Epithelial cell of proximal tubule (primary cell): ENCODE results near the gene DCXR. TPM values are rescaled to one million over a fixed set of nuclear protein-coding genes. Genes with fewer than 3 reads are reported as not detected.

Experiments used
- DNase-seq: peaks from one replicate; pipeline ENCODE4 v3.0.0-alpha.2; 2011; ENCODE audit warnings: low read depth
- H3K4me3 ChIP-seq: 2 replicates; pipeline ENCODE4 v1.5.1; 2011; ENCODE audit warnings: low read depth, mild to moderate bottlenecking, low read length
- total RNA-seq: library from RNA; depleted of rRNA; stranded (reverse); fragments of >200 nt; gene quantifications from 2 replicates; pipeline ENCODE4 v1.2.3, GENCODE V29; 2015
- TF ChIP-seq, protein P1 (sequence below): conservative IDR thresholded peaks from 2 replicates; pipeline ENCODE4 v1.5.1; 2012; ENCODE audit warnings: low read depth, mild to moderate bottlenecking, low read length

DCXR gene
- total RNA-seq, 1 donor from 2014 or later: 93.1 TPM

DNA sequence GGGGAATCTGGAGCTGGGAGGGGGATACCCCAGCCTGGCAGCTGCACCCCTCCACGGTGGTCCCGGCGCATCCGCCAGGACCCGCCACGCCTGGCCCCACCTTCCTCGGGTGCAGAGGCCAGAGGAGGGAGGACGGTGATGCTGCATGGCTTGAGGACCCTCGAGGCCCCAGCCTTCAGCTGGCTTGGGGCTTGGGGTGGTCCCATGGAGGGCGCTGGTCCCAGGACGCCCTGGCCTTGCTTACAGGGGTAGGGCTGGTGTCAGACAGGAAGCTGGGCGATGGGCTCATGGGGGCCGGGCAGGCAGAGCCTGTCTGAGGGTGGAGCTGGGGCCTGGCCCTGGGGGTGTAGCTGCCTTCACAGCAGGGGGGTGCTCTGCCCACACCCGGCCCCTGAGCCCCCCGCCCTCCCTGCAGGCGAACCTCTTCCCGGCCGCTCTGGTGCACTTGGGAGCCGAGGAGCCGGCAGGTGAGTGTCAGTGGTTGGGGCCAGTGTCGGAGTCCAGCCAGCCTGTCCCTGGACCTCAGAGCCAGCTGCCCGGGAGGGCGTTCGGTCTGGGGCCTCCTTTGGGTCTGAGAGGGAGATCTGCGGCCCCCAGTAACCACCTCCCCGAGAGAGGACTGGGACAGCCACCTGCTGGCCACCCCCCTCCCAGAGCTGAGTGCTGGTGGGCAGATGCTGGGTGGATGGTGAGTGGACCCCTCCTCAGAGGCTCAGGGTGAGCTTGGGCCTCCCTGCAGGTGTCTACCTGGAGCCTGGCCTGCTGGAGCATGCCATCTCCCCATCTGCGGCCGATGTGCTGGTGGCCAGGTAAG lies 21.2 kb downstream of the DCXR start:
- no peak for DNase-seq
- TF ChIP-seq, protein P1, sequence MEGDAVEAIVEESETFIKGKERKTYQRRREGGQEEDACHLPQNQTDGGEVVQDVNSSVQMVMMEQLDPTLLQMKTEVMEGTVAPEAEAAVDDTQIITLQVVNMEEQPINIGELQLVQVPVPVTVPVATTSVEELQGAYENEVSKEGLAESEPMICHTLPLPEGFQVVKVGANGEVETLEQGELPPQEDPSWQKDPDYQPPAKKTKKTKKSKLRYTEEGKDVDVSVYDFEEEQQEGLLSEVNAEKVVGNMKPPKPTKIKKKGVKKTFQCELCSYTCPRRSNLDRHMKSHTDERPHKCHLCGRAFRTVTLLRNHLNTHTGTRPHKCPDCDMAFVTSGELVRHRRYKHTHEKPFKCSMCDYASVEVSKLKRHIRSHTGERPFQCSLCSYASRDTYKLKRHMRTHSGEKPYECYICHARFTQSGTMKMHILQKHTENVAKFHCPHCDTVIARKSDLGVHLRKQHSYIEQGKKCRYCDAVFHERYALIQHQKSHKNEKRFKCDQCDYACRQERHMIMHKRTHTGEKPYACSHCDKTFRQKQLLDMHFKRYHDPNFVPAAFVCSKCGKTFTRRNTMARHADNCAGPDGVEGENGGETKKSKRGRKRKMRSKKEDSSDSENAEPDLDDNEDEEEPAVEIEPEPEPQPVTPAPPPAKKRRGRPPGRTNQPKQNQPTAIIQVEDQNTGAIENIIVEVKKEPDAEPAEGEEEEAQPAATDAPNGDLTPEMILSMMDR: no peak
- H3K4me3 ChIP-seq: no peak overlapping the region

DNA sequence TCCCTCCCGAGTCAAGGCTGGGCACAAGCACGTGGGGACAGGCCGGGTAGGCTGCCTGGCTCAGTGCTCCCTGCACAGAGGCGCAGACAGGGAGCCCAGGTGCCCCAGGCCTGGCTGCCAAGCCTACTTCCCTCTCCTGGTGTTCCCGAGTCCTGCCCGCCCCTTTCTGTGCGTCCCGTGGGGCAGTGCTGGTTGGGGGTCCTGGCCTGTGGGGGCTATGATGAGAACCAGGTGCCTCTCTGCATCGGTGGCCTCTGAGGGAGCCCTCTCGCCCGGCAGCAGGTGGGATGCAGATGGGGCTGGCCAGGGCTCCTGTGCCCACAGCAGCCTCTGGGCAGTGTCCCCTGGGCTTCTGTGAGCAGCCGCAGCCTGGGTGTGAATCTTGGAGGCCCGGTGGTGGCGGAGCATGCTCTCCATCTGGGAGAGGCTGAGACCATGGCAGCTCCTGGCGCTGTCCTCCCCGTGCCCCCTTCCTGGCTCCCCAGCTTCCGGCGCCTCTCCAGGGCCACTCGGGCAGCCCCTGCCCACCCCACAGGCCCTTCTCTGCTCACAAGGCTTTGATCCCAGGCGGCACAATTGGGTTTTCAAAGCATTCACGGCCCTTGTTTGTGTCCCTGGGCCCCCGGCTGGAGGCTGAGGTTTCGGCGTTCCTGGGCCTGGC lies 22.1 kb downstream of the DCXR start:
- TF ChIP-seq, protein P1: no peak
- no peak for DNase-seq
- H3K4me3 ChIP-seq: no peak overlapping the region

DNA sequence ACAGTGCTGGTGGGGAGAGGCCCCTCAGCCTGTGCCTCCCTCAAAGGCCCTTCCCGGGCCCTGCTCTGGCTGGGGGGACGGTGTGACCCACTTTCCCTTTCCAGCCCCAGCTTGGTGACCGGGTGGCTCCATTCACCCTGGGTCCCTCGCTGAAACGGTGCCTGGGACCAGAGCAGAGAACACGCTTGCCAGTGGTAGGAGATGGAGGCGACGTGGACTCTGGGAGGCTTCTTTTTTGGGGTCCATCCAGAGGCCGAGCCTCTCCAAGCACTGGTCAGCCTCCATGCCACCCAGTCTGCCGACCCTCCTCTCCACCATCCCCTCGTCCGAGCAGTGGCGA lies 22.6 kb downstream of the DCXR start:
- no peak overlapping the region for H3K4me3 ChIP-seq
- no peak for DNase-seq
- TF ChIP-seq, protein P1: no peak

DNA sequence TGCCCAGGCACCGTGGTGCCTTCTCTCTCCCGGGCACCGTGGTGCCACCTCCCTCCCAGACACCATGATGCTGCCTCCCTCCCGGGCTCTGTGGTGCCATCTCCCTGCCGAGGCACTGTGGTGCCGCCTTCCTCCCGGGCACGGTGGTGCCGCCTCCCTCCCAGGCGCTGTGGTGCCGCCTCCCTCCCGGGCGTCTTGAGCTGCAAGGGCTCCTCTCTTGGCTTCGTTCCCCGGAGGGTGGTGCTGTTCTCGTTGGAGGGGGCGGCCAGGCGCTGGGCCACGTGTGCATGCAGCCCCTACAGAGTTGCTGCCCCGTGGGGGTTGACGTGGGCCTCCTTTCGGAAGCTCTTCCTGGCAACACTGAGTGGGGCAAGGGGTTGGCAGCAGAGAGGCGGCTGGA lies 23.1 kb downstream of the DCXR start:
- DNase-seq: no peak
- TF ChIP-seq, protein P1: no peak
- H3K4me3 ChIP-seq: no peak overlapping the region

DNA sequence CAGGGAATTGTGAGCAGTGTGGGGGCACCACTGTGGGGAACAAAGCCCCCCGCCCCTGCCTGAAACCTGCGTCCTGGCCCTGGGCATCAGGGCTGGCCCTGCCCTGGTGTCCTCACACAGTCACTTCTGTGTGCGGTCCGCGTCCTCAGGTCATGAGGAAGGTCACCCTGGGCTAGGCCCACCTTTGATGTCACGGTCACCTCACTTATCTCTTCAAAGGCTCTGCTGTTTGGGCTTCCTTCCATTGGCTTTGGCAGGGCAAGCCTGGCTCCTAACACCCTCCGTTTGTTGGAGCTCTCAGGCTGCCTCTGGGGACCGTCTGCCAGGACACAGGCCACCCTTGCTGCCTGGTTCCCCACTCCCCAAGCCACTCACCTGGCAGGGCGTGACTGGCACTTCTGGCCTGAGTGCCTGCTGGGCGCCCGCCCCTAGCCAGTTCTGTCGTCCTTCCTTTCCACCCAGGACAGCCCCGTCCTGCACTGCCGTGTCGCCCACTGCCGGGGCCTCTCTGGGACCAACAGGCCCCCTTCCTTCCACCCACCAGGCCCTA lies 23.6 kb downstream of the DCXR start:
- no peak for DNase-seq
- TF ChIP-seq, protein P1: no peak
- H3K4me3 ChIP-seq: no peak overlapping the region

DNA sequence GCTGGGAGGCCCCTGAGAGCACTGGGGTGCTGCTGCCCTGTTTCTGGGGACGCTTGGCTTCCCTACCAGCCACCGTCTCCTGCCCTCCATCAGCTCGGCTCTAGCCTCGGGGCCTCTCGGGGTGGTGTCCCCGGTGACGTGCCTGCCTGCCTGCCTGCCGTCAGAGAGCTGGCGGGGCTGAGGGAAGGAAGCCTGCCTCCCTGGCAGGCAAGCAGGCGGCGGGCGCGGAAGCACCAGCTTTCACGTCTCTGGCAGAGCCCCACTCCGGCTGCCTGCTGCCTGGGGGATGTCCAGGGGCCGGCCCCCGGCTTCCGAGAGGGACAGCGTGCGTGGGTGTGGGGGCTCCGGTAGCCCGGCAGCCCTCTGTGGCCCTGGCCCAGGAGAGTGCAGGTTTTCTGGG lies 24.2 kb downstream of the DCXR start:
- no peak overlapping the region for H3K4me3 ChIP-seq
- TF ChIP-seq, protein P1: no peak
- DNase-seq: no peak
